ENCODE results near the gene CYP2J2.

Gene CYP2J2

DNA sequence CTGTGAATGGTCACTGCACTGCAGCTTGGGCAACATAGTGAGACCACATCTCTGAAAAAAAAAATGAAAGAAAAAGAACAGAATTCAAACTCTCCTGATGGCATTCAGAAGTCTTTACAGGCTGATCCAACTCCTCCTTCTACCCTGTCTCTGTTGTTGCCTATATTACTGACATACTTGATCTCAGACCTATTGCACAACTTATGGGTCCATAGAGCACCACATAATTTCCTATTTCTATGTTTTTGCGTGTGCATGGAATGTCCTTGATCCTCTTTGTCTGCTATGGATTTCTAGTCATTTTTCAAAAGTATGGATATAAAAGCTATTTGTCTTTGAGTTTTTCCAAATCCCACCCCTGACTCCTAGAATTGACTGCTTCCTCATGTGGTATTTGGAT, 22.4 kb upstream of the CYP2J2 start:
- TF ChIP-seq EZH2 (IDR thresholded peaks at IDR 0.05; ENCODE audit: borderline replicate concordance, low read length) = no peak
- TF ChIP-seq CTCF (IDR thresholded peaks at IDR 0.05; ENCODE audit: low read length) = no peak
- H3K4me2 ChIP-seq (ENCODE audit: low read length) = no peak overlapping the region
- H3K9ac ChIP-seq (ENCODE audit: low read length) = no peak overlapping the region
- H3K4me1 ChIP-seq (ENCODE audit: insufficient read depth, low read length, severe bottlenecking) = no peaks in the 10 kb centered on the region
- no peaks in the 10 kb centered on the region for H3F3A ChIP-seq (ENCODE audit: insufficient read depth, low read length)
- H3K4me3 ChIP-seq (ENCODE audit: low read depth, low read length, poor library complexity, severe bottlenecking) = no peak overlapping the region
- no peaks in the 10 kb centered on the region for H4K20me1 ChIP-seq (ENCODE audit: insufficient read depth, low read length)
- H3K79me2 ChIP-seq (ENCODE audit: insufficient read depth, low read length) = no peaks in the 10 kb centered on the region
- H3K9me3 ChIP-seq (ENCODE audit: low read length) = no peaks in the 10 kb centered on the region
- H3K27ac ChIP-seq (ENCODE audit: low read depth, low read length, poor library complexity, severe bottlenecking) = no peak overlapping the region
- H3K9me2 ChIP-seq (ENCODE audit: low read depth, low read length) = no peaks in the 10 kb centered on the region
- H2AFZ ChIP-seq (ENCODE audit: low read length) = no peak overlapping the region
- no peaks in the 10 kb centered on the region for H3K36me3 ChIP-seq (ENCODE audit: insufficient read depth, low read length)
- H3K27me3 ChIP-seq (ENCODE audit: insufficient read depth, low read length) = no peaks in the 10 kb centered on the region

- TF ChIP-seq CTCF (IDR thresholded peaks at IDR 0.05; ENCODE audit: low read length) (peak; percentile 74), EZH2 (IDR thresholded peaks at IDR 0.05; ENCODE audit: borderline replicate concordance, low read length) (no peak)
- no peaks in the 10 kb centered on the region for H3K36me3 ChIP-seq (ENCODE audit: insufficient read depth, low read length)
- H3K27ac ChIP-seq (ENCODE audit: low read depth, low read length, poor library complexity, severe bottlenecking) = no peak overlapping the region
- H3K79me2 ChIP-seq (ENCODE audit: insufficient read depth, low read length) = no peaks in the 10 kb centered on the region
- H3K27me3 ChIP-seq (ENCODE audit: insufficient read depth, low read length) = no peaks in the 10 kb centered on the region
- no peak overlapping the region for H2AFZ ChIP-seq (ENCODE audit: low read length)
- no peaks in the 10 kb centered on the region for H4K20me1 ChIP-seq (ENCODE audit: insufficient read depth, low read length)
- no peaks in the 10 kb centered on the region for H3K9me2 ChIP-seq (ENCODE audit: low read depth, low read length)
- no peaks in the 10 kb centered on the region for H3K9me3 ChIP-seq (ENCODE audit: low read length)
- no peak overlapping the region for H3K4me3 ChIP-seq (ENCODE audit: low read depth, low read length, poor library complexity, severe bottlenecking)
- H3F3A ChIP-seq (ENCODE audit: insufficient read depth, low read length) = no peaks in the 10 kb centered on the region
- H3K4me1 ChIP-seq (ENCODE audit: insufficient read depth, low read length, severe bottlenecking) = no peaks in the 10 kb centered on the region
- H3K4me2 ChIP-seq (ENCODE audit: low read length) = no peak overlapping the region
- no peak overlapping the region for H3K9ac ChIP-seq (ENCODE audit: low read length)
These were observed 20.7 kb upstream of the CYP2J2 start for GRCh38 chr1:59947047-59947938.

DNA sequence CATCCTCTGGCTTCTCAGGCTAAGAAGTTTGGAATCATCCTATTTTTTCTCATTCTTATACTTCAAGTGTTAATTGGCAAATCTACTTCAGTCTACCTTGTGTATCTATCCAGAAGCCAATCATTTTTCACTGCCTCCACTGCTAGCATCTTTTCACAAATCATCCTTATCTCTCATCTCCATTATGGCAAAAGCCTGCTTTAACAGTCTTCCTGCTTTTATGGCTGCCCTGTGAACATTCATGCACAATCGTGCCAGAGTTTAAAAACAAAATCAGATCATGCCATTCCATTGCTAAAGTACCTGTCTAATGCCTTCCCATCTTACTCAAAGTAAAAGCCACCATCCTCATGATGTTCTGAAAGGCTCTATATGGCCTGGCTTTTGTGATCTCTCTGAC, 19.2 kb upstream of the CYP2J2 start:
- Histone ChIP-seq H2AFZ (ENCODE audit: low read length) (no peak overlapping the region), H3K4me1 (ENCODE audit: insufficient read depth, low read length, severe bottlenecking) (no peaks in the 10 kb centered on the region), H4K20me1 (ENCODE audit: insufficient read depth, low read length) (no peaks in the 10 kb centered on the region), H3K27ac (ENCODE audit: low read depth, low read length, poor library complexity, severe bottlenecking) (no peak overlapping the region), H3F3A (ENCODE audit: insufficient read depth, low read length) (no peaks in the 10 kb centered on the region), H3K27me3 (ENCODE audit: insufficient read depth, low read length) (no peaks in the 10 kb centered on the region), H3K9ac (ENCODE audit: low read length) (no peak overlapping the region), H3K9me2 (ENCODE audit: low read depth, low read length) (no peaks in the 10 kb centered on the region), H3K4me3 (ENCODE audit: low read depth, low read length, poor library complexity, severe bottlenecking) (no peak overlapping the region), H3K36me3 (ENCODE audit: insufficient read depth, low read length) (no peaks in the 10 kb centered on the region), H3K4me2 (ENCODE audit: low read length) (no peak overlapping the region), H3K79me2 (ENCODE audit: insufficient read depth, low read length) (no peaks in the 10 kb centered on the region), H3K9me3 (ENCODE audit: low read length) (no peaks in the 10 kb centered on the region)
- no peak for TF ChIP-seq EZH2 (IDR thresholded peaks at IDR 0.05; ENCODE audit: borderline replicate concordance, low read length)
- TF ChIP-seq CTCF (IDR thresholded peaks at IDR 0.05; ENCODE audit: low read length) = no peak

Data from OCI-LY1 (cell line).